K562 (cell line): ENCODE data around the gene ELMO3. TPM values are rescaled to one million over a fixed set of nuclear protein-coding genes. Genes with fewer than 3 reads are reported as not detected.

Source experiments
- CEBPB ChIP-seq: fragments of 450-650 bp; IDR thresholded peaks from 2 replicates; pipeline ENCODE4 v1.6.1; 2016; ENCODE audit warnings: missing genetic modification characterization, missing compliant biosample characterization
- CTBP1 ChIP-seq: fragments of 450-650 bp; IDR thresholded peaks from 2 replicates; pipeline ENCODE4 v1.6.1; 2016; ENCODE audit warnings: borderline replicate concordance
- DNMT1 ChIP-seq: fragments of 450-650 bp; IDR thresholded peaks from 2 replicates; pipeline ENCODE4 v1.6.1; 2016; ENCODE audit warnings: antibody characterized with exemption, mild to moderate bottlenecking
- ELF4 ChIP-seq: fragments of 450-650 bp; formaldehyde crosslinking; IDR thresholded peaks from 2 replicates; pipeline ENCODE4 v1.4.0; 2022; ENCODE audit warnings: missing genetic modification characterization
- EP400 ChIP-seq: fragments of 450-650 bp; IDR thresholded peaks from 2 replicates; pipeline ENCODE4 v1.6.1; 2017; ENCODE audit warnings: antibody characterized with exemption, mild to moderate bottlenecking, moderate library complexity
- ESRRA ChIP-seq: fragments of 450-650 bp; IDR thresholded peaks from 2 replicates; pipeline ENCODE4 v1.6.1; 2014; ENCODE audit warnings: low read depth, mild to moderate bottlenecking, moderate library complexity, borderline replicate concordance
- FOXJ3 ChIP-seq: sonication (generic); formaldehyde crosslinking; IDR thresholded peaks from 2 replicates; pipeline ENCODE4 v1.4.0; 2020; ENCODE audit warnings: mild to moderate bottlenecking, missing genetic modification reagents
- JUND ChIP-seq, 2 experiments: IDR thresholded peaks; 2 replicates in 1 of 2; 3 replicates in 1 of 2; pipeline ENCODE4 v1.6.1; 2011; ENCODE audit warnings: borderline replicate concordance in 2 of 2, low read depth in 2 of 2, low read length in 2 of 2, improper control_type of control experiment in 1 of 2, missing biosample characterization in 1 of 2, missing genetic modification characterization in 1 of 2, missing genetic modification reagents in 1 of 2
- KAT2B ChIP-seq: IDR thresholded peaks from one replicate; pipeline ENCODE4 v1.6.1; 2012; ENCODE audit warnings: low read depth, mild to moderate bottlenecking, control low read depth, inconsistent platforms, low read length, moderate library complexity
- MAFK ChIP-seq: IDR thresholded peaks from 2 replicates; pipeline ENCODE4 v1.6.1; 2011; ENCODE audit warnings: low read length, improper control_type of control experiment
- MEIS2 ChIP-seq: fragments of 450-650 bp; IDR thresholded peaks from 2 replicates; pipeline ENCODE4 v1.6.1; 2014; ENCODE audit warnings: mild to moderate bottlenecking; ENCODE audit not compliant: partially characterized antibody
- NBN ChIP-seq: fragments of 450-650 bp; IDR thresholded peaks from 2 replicates; pipeline ENCODE4 v1.6.1; 2016; ENCODE audit warnings: low read depth, mild to moderate bottlenecking
- RNF2 ChIP-seq: sonication (generic); IDR thresholded peaks from 2 replicates; pipeline ENCODE4 v1.6.1; 2016
- TEAD1 ChIP-seq, 2 experiments: fragments of 450-650 bp in 1 of 2; sonication (generic) in 1 of 2; formaldehyde crosslinking; IDR thresholded peaks; 2 replicates each; pipeline versions ENCODE4 v1.4.0 to v1.8.0; 2020 to 2022; ENCODE audit warnings: mild to moderate bottlenecking in 2 of 2, missing genetic modification reagents in 1 of 2
- ZEB2 ChIP-seq: fragments of 450-650 bp; IDR thresholded peaks from 2 replicates; pipeline ENCODE4 v1.6.1; 2016
- ZNF431 ChIP-seq: sonication (generic); formaldehyde crosslinking; IDR thresholded peaks from 2 replicates; pipeline ENCODE4 v1.8.0; 2022; ENCODE audit warnings: mild to moderate bottlenecking, missing genetic modification reagents
- ZNF780A ChIP-seq: fragments of 250-450 bp; sonication (Bioruptor Pico); IDR thresholded peaks from 2 replicates; pipeline ENCODE4 v1.5.0; 2021; ENCODE audit warnings: mild to moderate bottlenecking
- polyA plus RNA-seq, 8 experiments: library from polyadenylated mRNA; depleted of rRNA in 4 of 8; stranded (reverse) in 5 of 8; unstranded in 3 of 8; fragments of >200 nt; fragmentation: Nextera tagmentation in 2 of 8; fragmentation: Illumina TruSeq in 1 of 8; extraction: Ambion mirVana in 2 of 8; extraction: Trizol in 1 of 8; gene quantifications; 2 replicates each; pipeline versions ENCODE4 v1.2.1 to v1.2.3, GENCODE V29; 2011 to 2014; ENCODE audit warnings: inconsistent platforms in 1 of 8, missing spikeins in 1 of 8
- total RNA-seq, 7 experiments: library from RNA; depleted of rRNA in 6 of 7; stranded (reverse); fragments of >200 nt in 6 of 7; fragmentation: Illumina TruSeq in 2 of 7; extraction: Trizol in 2 of 7; gene quantifications; 2 replicates each; pipeline versions ENCODE4 v1.2.1 to v1.2.3, GENCODE V29; 2011 to 2021; ENCODE audit warnings: low replicate concordance in 1 of 7
- TF ChIP-seq, protein P1 (sequence below), 3 experiments: fragments of 200-800 bp in 1 of 3; sonication (Bioruptor generic) in 1 of 3; sonication (generic) in 1 of 3; formaldehyde crosslinking in 1 of 3; IDR thresholded peaks; 2 replicates each; pipeline versions ENCODE4 v1.6.1 to v1.8.0; 2016 to 2022; ENCODE audit warnings: mild to moderate bottlenecking in 2 of 3, missing compliant biosample characterization in 2 of 3, missing genetic modification characterization in 2 of 3, missing genetic modification reagents in 1 of 3
- TF ChIP-seq, protein P2 (sequence below): sonication (generic); IDR thresholded peaks from 2 replicates; pipeline ENCODE4 v1.6.1; 2016
- TF ChIP-seq, protein P3 (sequence below): fragments of 250-450 bp; sonication (Bioruptor Pico); IDR thresholded peaks from 2 replicates; pipeline ENCODE4 v1.8.0; 2021; ENCODE audit warnings: mild to moderate bottlenecking, moderate library complexity
- TF ChIP-seq, protein P4 (sequence below): fragments of 450-650 bp; IDR thresholded peaks from 2 replicates; pipeline ENCODE4 v1.6.1; 2016; ENCODE audit warnings: borderline replicate concordance
- TF ChIP-seq, protein P5 (sequence below): sonication (generic); formaldehyde crosslinking; IDR thresholded peaks from 2 replicates; pipeline ENCODE4 v1.9.0; 2022; ENCODE audit warnings: mild to moderate bottlenecking, missing genetic modification reagents

The ELMO3 gene
- total and polyA plus RNA-seq, 9 of the 15 experiments (the other 6 are each of a cell fraction or from before 2014, with no cell fraction given) = 0.04 to 5.1 (median 1.5) TPM

DNA sequence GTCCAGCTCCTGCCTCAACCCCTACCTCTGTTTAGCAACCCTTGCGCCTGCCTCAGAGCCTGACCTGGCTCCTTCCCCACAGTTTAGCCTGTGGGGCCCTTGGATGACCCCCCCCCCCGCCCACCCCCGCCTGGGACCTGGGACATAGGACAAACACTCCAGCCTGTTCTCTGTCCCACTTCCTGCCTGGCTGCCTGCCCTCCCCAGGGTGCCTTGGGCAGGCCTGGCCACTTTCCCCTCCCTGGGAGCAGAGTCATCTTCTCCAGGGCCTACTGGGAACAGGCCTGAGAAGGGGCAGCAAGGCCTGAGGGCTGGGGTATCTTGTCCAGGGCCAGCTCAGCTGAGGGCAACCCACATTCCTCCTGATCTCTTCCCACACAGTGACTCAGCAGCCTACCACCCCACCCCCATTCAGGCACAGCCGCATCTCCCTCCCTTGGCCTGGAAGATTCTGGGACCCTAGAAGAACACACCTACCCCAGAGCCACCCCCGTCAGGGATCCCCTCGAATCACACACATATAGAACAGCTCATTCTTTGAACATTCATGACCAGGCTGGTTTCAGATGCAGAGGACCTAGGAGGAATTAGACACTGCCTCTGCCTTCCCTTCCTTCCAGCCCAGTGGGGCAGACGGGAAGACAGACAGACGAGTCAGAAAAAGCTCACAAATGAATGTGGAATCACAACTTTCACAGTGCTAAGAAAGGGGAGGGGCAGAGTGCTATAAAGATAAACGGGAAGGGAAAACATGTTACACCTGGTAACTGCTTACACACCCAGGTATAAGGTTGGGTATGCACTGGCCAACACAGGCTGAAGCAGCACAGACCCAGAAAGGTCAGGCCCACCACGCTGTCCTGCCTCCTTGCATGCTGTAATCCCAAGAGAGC, 42.3 kb downstream of the ELMO3 start (continued):
- TF ChIP-seq ESRRA (peak; percentile 12; the same call in 1 of the 2 replicates), MEIS2 (no peak), KAT2B (no peak), CTBP1 (peak; percentile 73), ELF4 (CRISPR knock-in tag) (no peak), RNF2 (peak; percentile 48; the same call in 1 of the 2 replicates), NBN (no peak; the same call in 1 of the 2 replicates), JUND (IDR thresholded peaks at IDR 0.05; ENCODE audit: borderline replicate concordance, low read depth, low read length) (peak; percentile 82), JUND (tag; IDR thresholded peaks at IDR 0.05; ENCODE audit: borderline replicate concordance, low read depth, low read length) (peak; percentile 37; the same call in 1 of the 3 replicates), FOXJ3 (CRISPR knock-in tag) (no peak), TEAD1 (CRISPR knock-in tag; IDR thresholded peaks at IDR 0.05) (peak in 1 of 2 experiments; percentile 82; a peak in 1 of 4 replicates), ZEB2 (0 out of 2 replicates have a peak, but pooled peaks have one; percentile 15), DNMT1 (no peak), CEBPB (tag) (no peak), MAFK (peak; percentile 76), EP400 (peak; percentile 19; the same call in 1 of the 2 replicates), ZNF780A (CRISPR knock-in tag) (no peak), ZNF431 (CRISPR knock-in tag) (no peak)
- TF ChIP-seq, protein P1, sequence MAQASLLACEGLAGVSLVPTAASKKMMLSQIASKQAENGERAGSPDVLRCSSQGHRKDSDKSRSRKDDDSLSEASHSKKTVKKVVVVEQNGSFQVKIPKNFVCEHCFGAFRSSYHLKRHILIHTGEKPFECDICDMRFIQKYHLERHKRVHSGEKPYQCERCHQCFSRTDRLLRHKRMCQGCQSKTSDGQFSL (CRISPR knock-in tag; IDR thresholded peaks at IDR 0.05) = no peak
- TF ChIP-seq, protein P1 (tag; IDR thresholded peaks at IDR 0.05) = peak in 1 of 2 experiments; percentile 58; a peak in 1 of 4 replicates
- TF ChIP-seq, protein P2, sequence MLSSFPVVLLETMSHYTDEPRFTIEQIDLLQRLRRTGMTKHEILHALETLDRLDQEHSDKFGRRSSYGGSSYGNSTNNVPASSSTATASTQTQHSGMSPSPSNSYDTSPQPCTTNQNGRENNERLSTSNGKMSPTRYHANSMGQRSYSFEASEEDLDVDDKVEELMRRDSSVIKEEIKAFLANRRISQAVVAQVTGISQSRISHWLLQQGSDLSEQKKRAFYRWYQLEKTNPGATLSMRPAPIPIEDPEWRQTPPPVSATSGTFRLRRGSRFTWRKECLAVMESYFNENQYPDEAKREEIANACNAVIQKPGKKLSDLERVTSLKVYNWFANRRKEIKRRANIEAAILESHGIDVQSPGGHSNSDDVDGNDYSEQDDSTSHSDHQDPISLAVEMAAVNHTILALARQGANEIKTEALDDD = no peak
- TF ChIP-seq, protein P3, sequence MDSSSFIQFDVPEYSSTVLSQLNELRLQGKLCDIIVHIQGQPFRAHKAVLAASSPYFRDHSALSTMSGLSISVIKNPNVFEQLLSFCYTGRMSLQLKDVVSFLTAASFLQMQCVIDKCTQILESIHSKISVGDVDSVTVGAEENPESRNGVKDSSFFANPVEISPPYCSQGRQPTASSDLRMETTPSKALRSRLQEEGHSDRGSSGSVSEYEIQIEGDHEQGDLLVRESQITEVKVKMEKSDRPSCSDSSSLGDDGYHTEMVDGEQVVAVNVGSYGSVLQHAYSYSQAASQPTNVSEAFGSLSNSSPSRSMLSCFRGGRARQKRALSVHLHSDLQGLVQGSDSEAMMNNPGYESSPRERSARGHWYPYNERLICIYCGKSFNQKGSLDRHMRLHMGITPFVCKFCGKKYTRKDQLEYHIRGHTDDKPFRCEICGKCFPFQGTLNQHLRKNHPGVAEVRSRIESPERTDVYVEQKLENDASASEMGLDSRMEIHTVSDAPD = no peak
- TF ChIP-seq, protein P4, sequence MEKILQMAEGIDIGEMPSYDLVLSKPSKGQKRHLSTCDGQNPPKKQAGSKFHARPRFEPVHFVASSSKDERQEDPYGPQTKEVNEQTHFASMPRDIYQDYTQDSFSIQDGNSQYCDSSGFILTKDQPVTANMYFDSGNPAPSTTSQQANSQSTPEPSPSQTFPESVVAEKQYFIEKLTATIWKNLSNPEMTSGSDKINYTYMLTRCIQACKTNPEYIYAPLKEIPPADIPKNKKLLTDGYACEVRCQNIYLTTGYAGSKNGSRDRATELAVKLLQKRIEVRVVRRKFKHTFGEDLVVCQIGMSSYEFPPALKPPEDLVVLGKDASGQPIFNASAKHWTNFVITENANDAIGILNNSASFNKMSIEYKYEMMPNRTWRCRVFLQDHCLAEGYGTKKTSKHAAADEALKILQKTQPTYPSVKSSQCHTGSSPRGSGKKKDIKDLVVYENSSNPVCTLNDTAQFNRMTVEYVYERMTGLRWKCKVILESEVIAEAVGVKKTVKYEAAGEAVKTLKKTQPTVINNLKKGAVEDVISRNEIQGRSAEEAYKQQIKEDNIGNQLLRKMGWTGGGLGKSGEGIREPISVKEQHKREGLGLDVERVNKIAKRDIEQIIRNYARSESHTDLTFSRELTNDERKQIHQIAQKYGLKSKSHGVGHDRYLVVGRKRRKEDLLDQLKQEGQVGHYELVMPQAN = no peak
- TF ChIP-seq, protein P5, sequence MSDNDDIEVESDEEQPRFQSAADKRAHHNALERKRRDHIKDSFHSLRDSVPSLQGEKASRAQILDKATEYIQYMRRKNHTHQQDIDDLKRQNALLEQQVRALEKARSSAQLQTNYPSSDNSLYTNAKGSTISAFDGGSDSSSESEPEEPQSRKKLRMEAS (CRISPR knock-in tag) = no peak; the same call in 1 of the 2 replicates
